Natural killer cell (primary cell): Measurements from ENCODE around the gene PRSS21. TPM values are rescaled to one million over a fixed set of nuclear protein-coding genes. Genes with fewer than 3 reads are reported as not detected.

ENCODE experiments used
- ATAC-seq, 3 donors: fragments of 150-1000 bp in 2 of 3; fragments of 200-7000 bp in 1 of 3; cut with Tn5 transposase; 1 replicate in 1 of 3; 2 replicates in 2 of 3; pipeline ENCODE4 v1.10.0; 2021; ENCODE audit warnings: mild to moderate bottlenecking in 2 of 3, moderate library complexity in 2 of 3
- DNase-seq, 2 donors: peaks; one replicate each; pipeline versions ENCODE4 v3.0.0 to v3.0.0-alpha.2; 2013 to 2021; ENCODE audit warnings: mixed read lengths in 1 of 2
- H3K27ac ChIP-seq: one replicate; pipeline ENCODE4 v1.5.1; 2013; ENCODE audit warnings: mild to moderate bottlenecking, low read length
- H3K27me3 ChIP-seq: one replicate; pipeline ENCODE4 v1.6.1; 2013; ENCODE audit warnings: low read length; ENCODE audit not compliant: control insufficient read depth, insufficient read depth
- H3K36me3 ChIP-seq: one replicate; pipeline ENCODE4 v1.6.1; 2013; ENCODE audit warnings: low read length; ENCODE audit not compliant: control insufficient read depth, insufficient read depth
- H3K4me1 ChIP-seq: one replicate; pipeline ENCODE4 v1.6.1; 2013; ENCODE audit warnings: low read length; ENCODE audit not compliant: control insufficient read depth, insufficient read depth
- H3K4me3 ChIP-seq: one replicate; pipeline ENCODE4 v1.5.1; 2013; ENCODE audit warnings: low read length
- H3K9me3 ChIP-seq: one replicate; pipeline ENCODE4 v1.6.1; 2013; ENCODE audit warnings: low read length; ENCODE audit not compliant: control insufficient read depth, insufficient read depth
- H3K27ac Mint-ChIP-seq, 2 donors: one replicate each; pipeline ENCODE4 v1.8.0; 2022; ENCODE audit warnings: mild to moderate bottlenecking in 2 of 2, mixed read lengths in 2 of 2, moderate library complexity in 1 of 2
- H3K27me3 Mint-ChIP-seq, 2 donors: one replicate each; pipeline ENCODE4 v1.8.0; 2022; ENCODE audit warnings: low read depth in 2 of 2, mixed read lengths in 2 of 2
- H3K36me3 Mint-ChIP-seq: one replicate; pipeline ENCODE4 v1.8.0; 2022; ENCODE audit warnings: mixed read lengths
- H3K4me1 Mint-ChIP-seq, 2 donors: one replicate each; pipeline ENCODE4 v1.8.0; 2022; ENCODE audit warnings: mixed read lengths in 2 of 2
- H3K4me3 Mint-ChIP-seq: one replicate; pipeline ENCODE4 v1.8.0; 2022; ENCODE audit warnings: mild to moderate bottlenecking, moderate library complexity, mixed read lengths
- H3K9me3 Mint-ChIP-seq, 2 donors: one replicate each; pipeline ENCODE4 v1.8.0; 2022; ENCODE audit warnings: mixed read lengths in 2 of 2
- CTCF ChIP-seq: fragments of 200-600 bp; IDR thresholded peaks from one replicate; pipeline ENCODE4 v1.8.0; 2022; ENCODE audit warnings: antibody characterized with exemption
- WGBS: methylation state at CpG from one replicate; pipeline ENCODE4 v1.1.7; 2013; ENCODE audit warnings: missing lambda C conversion rate; ENCODE audit not compliant: insufficient coverage; 5-methylcytosine and 5-hydroxymethylcytosine counted together
- intact Hi-C: fragments of 100-400 bp; cut with micrococcal nuclease; formaldehyde crosslinking; loops from one replicate; pipeline ENCODE4 v1.14.2; 2022
- total RNA-seq, 4 donors: library from RNA; stranded (reverse); fragments of 120-200 nt in 1 of 4; gene quantifications; one replicate each; pipeline versions ENCODE4 v1.2.3 to v1.2.4, GENCODE V29; 2013 to 2022

The PRSS21 gene
- total RNA-seq, 3 donors from 2014 or later (not counting 1 experiment from before 2014, with no cell fraction given): 0.64 to 6.6 TPM; not detected in 1

GRCh38 chr16:2779151-2779920, 37.7 kb upstream of the PRSS21 start:
- no peak for DNase-seq
- Histone ChIP-seq H3K27ac (peak overlapping the region; percentile 95), H3K27me3 (no peaks in the 10 kb centered on the region), H3K4me1 (peaks cover 49% of the 10 kb centered on the region), H3K4me3 (no peak overlapping the region), H3K9me3 (no peaks in the 10 kb centered on the region), H3K36me3 (peaks cover 7% of the 10 kb centered on the region)
- H3K4me3 Mint-ChIP-seq: peak overlapping the region; percentile 52
- H3K27ac Mint-ChIP-seq: peak overlapping the region; percentile 93 to 95
- WGBS: 96% methylated on average over 23 of the region's 23 CpGs
- no peaks in the 10 kb centered on the region for H3K9me3 Mint-ChIP-seq
- H3K36me3 Mint-ChIP-seq: no peaks in the 10 kb centered on the region
- H3K27me3 Mint-ChIP-seq: no peaks in the 10 kb centered on the region
- TF ChIP-seq CTCF: no peak
- H3K4me1 Mint-ChIP-seq: peaks cover 19 to 32% of the 10 kb centered on the region in 2 donors
- no peak for ATAC-seq
- intact Hi-C loops: loop anchor here (2.0 kb wide), 1 partner anchor 89 kb away; no protein-coding TSS in a partner anchor

GRCh38 chr16:2779978-2780898, 36.8 kb upstream of the PRSS21 start:
- Histone ChIP-seq H3K9me3 (no peaks in the 10 kb centered on the region), H3K4me3 (no peak overlapping the region), H3K4me1 (peaks cover 56% of the 10 kb centered on the region), H3K27ac (no peak overlapping the region), H3K27me3 (no peaks in the 10 kb centered on the region), H3K36me3 (no peaks in the 10 kb centered on the region)
- Mint-ChIP-seq H3K36me3 (no peaks in the 10 kb centered on the region), H3K9me3 (no peaks in the 10 kb centered on the region), H3K27ac (peak overlapping the region; percentile 45 to 64), H3K4me1 (peaks cover 19 to 35% of the 10 kb centered on the region in 2 donors), H3K27me3 (peaks cover 0 to 3% of the 10 kb centered on the region in 2 donors), H3K4me3 (peak overlapping the region; percentile 52)
- 91% methylated on average over 15 of the region's 17 CpGs for WGBS
- ATAC-seq: no peak
- no peak for DNase-seq
- intact Hi-C loops: loop anchor here (2.0 kb wide), 2 partner anchors 21 to 89 kb away; no protein-coding TSS in a partner anchor
- TF ChIP-seq CTCF: no peak

- no peak overlapping the region for H3K27ac Mint-ChIP-seq
Measured at GRCh38 chr16:2782583-2783351, 34.3 kb upstream of the PRSS21 start.

More at GRCh38 chr16:2782583-2783351, 34.3 kb upstream of the PRSS21 start:
- H3K36me3 ChIP-seq: no peaks in the 10 kb centered on the region
- no peak overlapping the region for H3K4me3 ChIP-seq
- TF ChIP-seq CTCF: no peak
- H3K4me1 ChIP-seq: peaks cover 59% of the 10 kb centered on the region
- no peaks in the 10 kb centered on the region for H3K9me3 ChIP-seq
- H3K9me3 Mint-ChIP-seq: no peaks in the 10 kb centered on the region
- no peak for ATAC-seq
- intact Hi-C loops: no loop called here
- no peak for DNase-seq
- 86% methylated on average over 20 of the region's 20 CpGs for WGBS
- H3K36me3 Mint-ChIP-seq: no peaks in the 10 kb centered on the region
- H3K27me3 Mint-ChIP-seq: peaks cover 0 to 10% of the 10 kb centered on the region in 2 donors
- no peak overlapping the region for H3K4me3 Mint-ChIP-seq
- H3K4me1 Mint-ChIP-seq: peaks cover 8 to 36% of the 10 kb centered on the region in 2 donors
- H3K27ac ChIP-seq: no peak overlapping the region
- peaks cover under 1% of the 10 kb centered on the region for H3K27me3 ChIP-seq
